Measurements from ENCODE around the gene CRB2. TPM values are rescaled to one million over a fixed set of nuclear protein-coding genes. Genes with fewer than 3 reads are reported as not detected.

CRB2 gene
- total RNA-seq, 1 experiment from 2014 or later = 0.07 TPM

GRCh38 chr9:123410281-123410910 is 54.4 kb downstream of the CRB2 start:
- Histone ChIP-seq H3K9ac (ENCODE audit: low read length) (no peak overlapping the region), H3K4me2 (ENCODE audit: low read length) (no peak overlapping the region), H3K9me2 (ENCODE audit: insufficient read depth) (no peaks in the 10 kb centered on the region), H3K9me3 (ENCODE audit: control insufficient read depth in 1 of 2, insufficient read depth in 1 of 2, low read depth in 1 of 2, low read length in 2 of 2) (no peaks in the 10 kb centered on the region), H3K27ac (ENCODE audit: low read depth, low read length) (no peak overlapping the region), H3K27me3 (ENCODE audit: insufficient read depth, low read length) (no peaks in the 10 kb centered on the region), H3K79me2 (ENCODE audit: insufficient read depth, low read length) (no peaks in the 10 kb centered on the region), H4K20me1 (ENCODE audit: insufficient read depth) (no peaks in the 10 kb centered on the region), H3K36me3 (ENCODE audit: control insufficient read depth in 1 of 2, insufficient read depth in 2 of 2, low read length in 2 of 2) (no peaks in the 10 kb centered on the region), H2AFZ (ENCODE audit: low read depth, low read length, poor library complexity, severe bottlenecking) (no peak overlapping the region), H3K4me1 (ENCODE audit: control insufficient read depth in 1 of 2, insufficient read depth in 2 of 2, low read length in 2 of 2) (no peaks in the 10 kb centered on the region), H3K4me3 (replicated peaks in 1 of 2; ENCODE audit: low read depth in 1 of 2, low read length in 2 of 2) (no peak overlapping the region)
- TF ChIP-seq SP1 (IDR thresholded peaks at IDR 0.05; ENCODE audit: low read depth) (no peak), EZH2phosphoT487 (IDR thresholded peaks at IDR 0.05; ENCODE audit: borderline replicate concordance) (no peak), SIN3A (IDR thresholded peaks at IDR 0.05; ENCODE audit: low read depth) (no peak), ATF3 (IDR thresholded peaks at IDR 0.05) (no peak), POLR2AphosphoS5 (IDR thresholded peaks at IDR 0.05; ENCODE audit: low read depth, low read length) (no peak), CEBPB (IDR thresholded peaks at IDR 0.05; ENCODE audit: low read depth) (no peak), SRF (IDR thresholded peaks at IDR 0.05; ENCODE audit: low read depth) (no peak), EGR1 (IDR thresholded peaks at IDR 0.05; ENCODE audit: low read depth) (no peak), CBX3 (IDR thresholded peaks at IDR 0.05; ENCODE audit: low read depth) (no peak), ZNF274 (IDR thresholded peaks at IDR 0.05; ENCODE audit: low read depth, low read length) (no peak), ZBTB33 (IDR thresholded peaks at IDR 0.05; ENCODE audit: extremely low read depth, insufficient replicate concordance, low read length) (no peak), JUND (IDR thresholded peaks at IDR 0.05) (no peak)
- BruUV-seq (replicated peaks) = no TSS peak
- ChIA-PET RAD21 (ENCODE audit: low non-redundant PET in 1 of 2, low total read pairs in 2 of 2, uncharacterized antibody in 2 of 2, unreplicated experiment in 2 of 2) (no interaction called here), POLR2A (no interaction called here), CTCF (no interaction called here)
- DNase-seq (ENCODE audit: low read depth, low spot score) (no peak), ATAC-seq (no peak)
- intact Hi-C loops (cut with micrococcal nuclease) = no loop called here
